Natural killer cell (primary cell): ENCODE data around the gene CLIP2. TPM values are rescaled to one million over a fixed set of nuclear protein-coding genes. Genes with fewer than 3 reads are reported as not detected.

Experiments
- ATAC-seq, 3 donors: fragments of 150-1000 bp in 2 of 3; fragments of 200-7000 bp in 1 of 3; cut with Tn5 transposase; 1 replicate in 1 of 3; 2 replicates in 2 of 3; pipeline ENCODE4 v1.10.0; 2021; ENCODE audit warnings: mild to moderate bottlenecking in 2 of 3, moderate library complexity in 2 of 3
- DNase-seq, 2 donors: peaks; one replicate each; pipeline versions ENCODE4 v3.0.0 to v3.0.0-alpha.2; 2013 to 2021; ENCODE audit warnings: mixed read lengths in 1 of 2
- H3K27ac ChIP-seq: one replicate; pipeline ENCODE4 v1.5.1; 2013; ENCODE audit warnings: mild to moderate bottlenecking, low read length
- H3K27me3 ChIP-seq: one replicate; pipeline ENCODE4 v1.6.1; 2013; ENCODE audit warnings: low read length; ENCODE audit not compliant: control insufficient read depth, insufficient read depth
- H3K36me3 ChIP-seq: one replicate; pipeline ENCODE4 v1.6.1; 2013; ENCODE audit warnings: low read length; ENCODE audit not compliant: control insufficient read depth, insufficient read depth
- H3K4me1 ChIP-seq: one replicate; pipeline ENCODE4 v1.6.1; 2013; ENCODE audit warnings: low read length; ENCODE audit not compliant: control insufficient read depth, insufficient read depth
- H3K4me3 ChIP-seq: one replicate; pipeline ENCODE4 v1.5.1; 2013; ENCODE audit warnings: low read length
- H3K9me3 ChIP-seq: one replicate; pipeline ENCODE4 v1.6.1; 2013; ENCODE audit warnings: low read length; ENCODE audit not compliant: control insufficient read depth, insufficient read depth
- H3K27ac Mint-ChIP-seq, 2 donors: one replicate each; pipeline ENCODE4 v1.8.0; 2022; ENCODE audit warnings: mild to moderate bottlenecking in 2 of 2, mixed read lengths in 2 of 2, moderate library complexity in 1 of 2
- H3K27me3 Mint-ChIP-seq, 2 donors: one replicate each; pipeline ENCODE4 v1.8.0; 2022; ENCODE audit warnings: low read depth in 2 of 2, mixed read lengths in 2 of 2
- H3K36me3 Mint-ChIP-seq: one replicate; pipeline ENCODE4 v1.8.0; 2022; ENCODE audit warnings: mixed read lengths
- H3K4me1 Mint-ChIP-seq, 2 donors: one replicate each; pipeline ENCODE4 v1.8.0; 2022; ENCODE audit warnings: mixed read lengths in 2 of 2
- H3K4me3 Mint-ChIP-seq: one replicate; pipeline ENCODE4 v1.8.0; 2022; ENCODE audit warnings: mild to moderate bottlenecking, moderate library complexity, mixed read lengths
- H3K9me3 Mint-ChIP-seq, 2 donors: one replicate each; pipeline ENCODE4 v1.8.0; 2022; ENCODE audit warnings: mixed read lengths in 2 of 2
- whole genome bisulfite sequencing: methylation state at CpG from one replicate; pipeline ENCODE4 v1.1.7; 2013; ENCODE audit warnings: missing lambda C conversion rate; ENCODE audit not compliant: insufficient coverage; 5-methylcytosine and 5-hydroxymethylcytosine counted together
- intact Hi-C: fragments of 100-400 bp; cut with micrococcal nuclease; formaldehyde crosslinking; loops from one replicate; pipeline ENCODE4 v1.14.2; 2022
- total RNA-seq, 4 donors: library from RNA; stranded (reverse); fragments of 120-200 nt in 1 of 4; gene quantifications; one replicate each; pipeline versions ENCODE4 v1.2.3 to v1.2.4, GENCODE V29; 2013 to 2022
- TF ChIP-seq, protein P1 (sequence below): fragments of 200-600 bp; IDR thresholded peaks from one replicate; pipeline ENCODE4 v1.8.0; 2022; ENCODE audit warnings: antibody characterized with exemption

The CLIP2 gene
- total RNA-seq, 3 donors from 2014 or later (not counting 1 experiment from before 2014, with no cell fraction given): 8.5 to 14.7 (median 10.5) TPM

DNA sequence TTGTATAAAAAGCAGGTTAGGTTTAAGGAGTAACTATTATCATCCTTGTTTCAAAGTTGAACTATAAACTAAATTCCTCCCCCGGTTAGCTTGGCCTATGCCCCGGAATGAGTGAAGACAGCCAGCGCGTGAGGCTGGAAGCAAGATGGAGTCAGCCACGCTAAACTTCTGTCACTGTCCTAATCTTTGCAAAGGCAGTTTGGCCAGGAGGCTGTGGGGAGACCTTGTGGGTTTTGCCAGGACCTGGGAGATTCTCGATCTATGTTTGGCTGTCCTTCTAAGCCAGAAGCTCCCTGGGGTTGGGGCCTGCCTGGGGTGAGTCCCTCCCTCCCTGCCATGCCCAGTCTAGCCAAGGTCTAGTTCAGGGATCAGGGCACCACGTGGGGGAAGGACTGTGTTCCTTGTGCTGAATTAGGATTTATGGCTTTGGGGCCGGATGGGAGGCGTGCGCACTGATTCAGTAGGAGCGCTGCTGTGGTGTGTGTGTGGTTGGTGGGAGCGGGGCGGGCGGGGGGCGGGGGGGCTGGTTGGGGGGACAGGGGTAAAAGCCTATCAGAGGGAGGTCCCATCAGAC is 163.6 kb downstream of the CLIP2 start:
- peak overlapping the region; percentile 61 for H3K4me3 Mint-ChIP-seq
- Histone ChIP-seq H3K27me3 (peaks cover 7% of the 10 kb centered on the region), H3K4me3 (no peak overlapping the region), H3K4me1 (peaks cover 16% of the 10 kb centered on the region), H3K36me3 (no peaks in the 10 kb centered on the region), H3K27ac (no peak overlapping the region), H3K9me3 (no peaks in the 10 kb centered on the region)
- no peak for DNase-seq
- H3K27me3 Mint-ChIP-seq: peaks cover 8 to 27% of the 10 kb centered on the region in 2 donors
- intact Hi-C loops: no loop called here
- TF ChIP-seq, protein P1, sequence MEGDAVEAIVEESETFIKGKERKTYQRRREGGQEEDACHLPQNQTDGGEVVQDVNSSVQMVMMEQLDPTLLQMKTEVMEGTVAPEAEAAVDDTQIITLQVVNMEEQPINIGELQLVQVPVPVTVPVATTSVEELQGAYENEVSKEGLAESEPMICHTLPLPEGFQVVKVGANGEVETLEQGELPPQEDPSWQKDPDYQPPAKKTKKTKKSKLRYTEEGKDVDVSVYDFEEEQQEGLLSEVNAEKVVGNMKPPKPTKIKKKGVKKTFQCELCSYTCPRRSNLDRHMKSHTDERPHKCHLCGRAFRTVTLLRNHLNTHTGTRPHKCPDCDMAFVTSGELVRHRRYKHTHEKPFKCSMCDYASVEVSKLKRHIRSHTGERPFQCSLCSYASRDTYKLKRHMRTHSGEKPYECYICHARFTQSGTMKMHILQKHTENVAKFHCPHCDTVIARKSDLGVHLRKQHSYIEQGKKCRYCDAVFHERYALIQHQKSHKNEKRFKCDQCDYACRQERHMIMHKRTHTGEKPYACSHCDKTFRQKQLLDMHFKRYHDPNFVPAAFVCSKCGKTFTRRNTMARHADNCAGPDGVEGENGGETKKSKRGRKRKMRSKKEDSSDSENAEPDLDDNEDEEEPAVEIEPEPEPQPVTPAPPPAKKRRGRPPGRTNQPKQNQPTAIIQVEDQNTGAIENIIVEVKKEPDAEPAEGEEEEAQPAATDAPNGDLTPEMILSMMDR: no peak
- no peaks in the 10 kb centered on the region for H3K36me3 Mint-ChIP-seq
- peaks cover 7 to 8% of the 10 kb centered on the region in 2 donors for H3K4me1 Mint-ChIP-seq
- no peak overlapping the region for H3K27ac Mint-ChIP-seq
- 73% methylated on average over 6 of the region's 15 CpGs for WGBS
- H3K9me3 Mint-ChIP-seq: no peaks in the 10 kb centered on the region
- no peak for ATAC-seq

DNA sequence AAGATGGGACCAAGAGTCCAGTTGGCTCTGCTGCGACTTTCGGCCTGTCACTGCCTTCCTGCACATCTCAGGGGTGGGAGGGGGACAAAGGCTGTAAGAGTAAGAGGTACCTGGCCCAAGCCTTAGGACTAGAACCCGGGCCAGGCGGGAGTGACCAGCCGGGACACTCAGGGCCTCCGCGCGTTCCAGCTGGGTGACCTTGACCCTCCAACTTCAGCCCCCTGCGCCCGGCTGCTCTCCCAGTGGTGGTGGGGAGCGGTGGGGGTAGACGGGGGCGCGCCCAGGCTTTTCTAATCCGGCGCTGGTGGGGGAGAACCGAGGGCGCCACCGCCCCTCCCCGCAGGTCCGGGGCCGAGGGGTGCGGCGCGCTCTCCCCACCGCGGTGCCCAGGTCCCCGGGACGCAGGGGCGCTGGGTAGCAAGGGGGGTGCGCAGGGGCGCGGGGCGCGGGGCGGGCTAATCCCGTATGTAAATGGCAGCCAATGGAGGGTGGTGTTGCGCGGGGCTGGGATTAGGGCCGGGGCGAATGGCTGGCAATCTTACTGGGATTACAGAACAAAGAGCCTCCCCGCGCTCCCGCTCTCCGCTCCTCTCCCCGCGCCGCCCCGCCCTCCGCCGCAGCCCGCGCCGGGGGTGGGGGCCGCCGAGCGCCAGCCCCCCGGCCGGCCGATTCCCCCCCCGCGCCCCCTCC is 164.3 kb downstream of the CLIP2 start, which contains the start of gene GTF2IRD1:
Gene GTF2IRD1 (plus strand): TSS at position 585 of the 690 bp plus-strand sequence. CDS start 54,175 bp downstream, outside the sequence.
- peaks cover 16% of the 10 kb centered on the region for H3K4me1 ChIP-seq
- H3K36me3 ChIP-seq: no peaks in the 10 kb centered on the region
- DNase-seq: peak in 1 of 2 donors; percentile 65
- H3K4me1 Mint-ChIP-seq: peaks cover 7 to 8% of the 10 kb centered on the region in 2 donors
- TF ChIP-seq, protein P1: no peak
- no peak within 1 kb of the TSS for H3K27ac ChIP-seq
- no peaks in the 10 kb centered on the region for H3K36me3 Mint-ChIP-seq
- ATAC-seq: peak in 2 of 3 donors; percentile 29 to 41
- peak within 1 kb of the TSS; percentile 61 for H3K4me3 Mint-ChIP-seq
- peaks cover 8 to 27% of the 10 kb centered on the region in 2 donors for H3K27me3 Mint-ChIP-seq
- peak within 1 kb of the TSS; percentile 20 for H3K4me3 ChIP-seq
- no peak within 1 kb of the TSS for H3K27ac Mint-ChIP-seq
- peaks cover 7% of the 10 kb centered on the region for H3K27me3 ChIP-seq
- WGBS: 1% methylated on average over 56 of the region's 62 CpGs
- no peaks in the 10 kb centered on the region for H3K9me3 Mint-ChIP-seq
- intact Hi-C loops: no loop called here
- no peaks in the 10 kb centered on the region for H3K9me3 ChIP-seq

DNA sequence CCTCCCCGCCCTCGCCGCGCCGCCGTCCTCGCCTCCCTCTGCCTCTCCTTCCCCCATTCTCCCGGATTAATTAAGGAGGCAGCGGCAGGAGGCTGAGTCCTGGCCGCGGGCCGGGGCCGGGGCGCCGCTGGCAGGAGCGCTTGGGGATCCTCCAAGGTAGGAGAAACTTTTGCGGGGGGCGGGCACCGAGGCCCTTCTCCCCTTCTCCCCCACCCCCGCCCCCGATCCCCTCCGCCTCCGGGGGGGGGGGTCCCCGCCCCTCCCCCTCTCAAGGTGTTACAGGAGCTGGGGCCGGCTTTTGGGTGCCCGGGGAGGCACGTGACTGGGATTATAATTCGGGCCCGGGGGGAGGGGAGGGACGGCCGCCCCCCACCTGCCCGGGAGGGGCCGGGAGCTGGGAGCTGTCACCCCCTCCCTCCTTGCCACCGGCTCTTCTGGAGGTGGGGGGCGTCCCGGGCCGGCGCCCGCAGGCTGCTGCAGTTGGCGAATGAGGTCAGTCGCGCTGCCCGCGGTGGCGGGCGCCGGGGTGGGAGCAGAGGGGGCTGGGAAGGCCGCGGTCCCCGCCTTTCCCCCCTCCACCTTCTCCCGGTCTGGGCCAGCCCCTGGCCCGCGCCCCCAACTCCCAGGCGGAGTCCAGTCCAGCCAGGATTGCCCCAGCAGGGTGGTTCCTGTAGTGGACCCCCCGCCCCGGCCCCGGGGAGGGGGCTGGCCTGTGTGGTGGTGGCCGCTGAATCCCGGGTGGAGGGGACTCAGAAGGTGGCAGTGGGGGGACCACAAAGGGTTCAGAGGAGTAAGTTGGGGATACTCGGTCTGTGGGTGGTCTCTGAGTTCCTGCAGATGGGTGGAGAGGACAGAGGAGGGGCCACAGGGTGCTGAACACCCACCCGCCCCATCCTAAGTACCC is 165.1 kb downstream of the CLIP2 start:
- Mint-ChIP-seq H3K27me3 (peaks cover 8 to 27% of the 10 kb centered on the region in 2 donors), H3K27ac (no peak overlapping the region), H3K4me1 (peaks cover 7 to 8% of the 10 kb centered on the region in 2 donors), H3K4me3 (peak overlapping the region; percentile 31), H3K9me3 (no peaks in the 10 kb centered on the region), H3K36me3 (no peaks in the 10 kb centered on the region)
- intact Hi-C loops: no loop called here
- H3K36me3 ChIP-seq: no peaks in the 10 kb centered on the region
- peaks cover 7% of the 10 kb centered on the region for H3K27me3 ChIP-seq
- TF ChIP-seq, protein P1: no peak
- H3K9me3 ChIP-seq: no peaks in the 10 kb centered on the region
- H3K4me3 ChIP-seq: no peak overlapping the region
- H3K27ac ChIP-seq: no peak overlapping the region
- no peak for DNase-seq
- WGBS: 11% methylated on average over 50 of the region's 61 CpGs
- ATAC-seq: no peak
- peaks cover 16% of the 10 kb centered on the region for H3K4me1 ChIP-seq
